ENCODE data around the gene RRP1B.
"Not testable (repeated sequence)": the region's sequence is repeated elsewhere in the genome, so short reads cannot be mapped to it uniquely, and the experiment has no call there.

RRP1B gene

GRCh38 chr21:43676391-43676790, 17.0 kb downstream of the RRP1B start:
- no peak for TF ChIP-seq BACH2 (CRISPR knock-in tag; IDR thresholded peaks at IDR 0.05; ENCODE audit: borderline replicate concordance)
- no peak for TF ChIP-seq ZFP3 (CRISPR knock-in tag; IDR thresholded peaks at IDR 0.05)
- no peak for TF ChIP-seq GLIS3 (CRISPR knock-in tag; IDR thresholded peaks at IDR 0.05)

DNA sequence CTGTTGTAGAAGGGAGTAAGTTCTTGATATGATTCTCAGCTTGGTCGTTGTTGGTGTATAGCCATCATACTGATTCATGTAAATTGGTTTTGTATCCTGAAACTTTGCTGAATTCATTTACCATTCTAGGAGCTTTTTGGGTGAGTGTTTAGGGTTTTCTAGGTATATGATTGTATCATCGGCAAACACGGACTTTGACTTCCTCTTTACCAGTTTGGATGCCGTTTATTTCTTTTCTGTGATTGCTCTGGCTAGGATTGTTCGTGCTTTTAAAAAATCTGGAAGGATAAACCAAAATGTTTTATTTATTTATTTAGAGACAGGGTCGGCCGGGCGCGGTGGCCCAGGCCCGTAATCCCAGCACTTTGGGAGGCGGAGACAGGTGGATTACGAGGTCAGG, 20.6 kb downstream of the RRP1B start:
- no peak for ATAC-seq
- TF ChIP-seq PATZ1 (CRISPR knock-in tag; IDR thresholded peaks at IDR 0.05; ENCODE audit: borderline replicate concordance) (no peak), BACH2 (CRISPR knock-in tag; IDR thresholded peaks at IDR 0.05; ENCODE audit: borderline replicate concordance) (no peak), SNAI2 (CRISPR knock-in tag; IDR thresholded peaks at IDR 0.05) (no peak), ISL1 (CRISPR knock-in tag; IDR thresholded peaks at IDR 0.05) (no peak)

More at GRCh38 chr21:43676391-43676790, 17.0 kb downstream of the RRP1B start:
- ATAC-seq: no peak

GRCh38 chr21:43680421-43680820, 21.1 kb downstream of the RRP1B start:
- not testable (repeated sequence) for ATAC-seq

- no peak for TF ChIP-seq PATZ1 (CRISPR knock-in tag; IDR thresholded peaks at IDR 0.05; ENCODE audit: borderline replicate concordance)
- TF ChIP-seq PPARA (CRISPR knock-in tag; IDR thresholded peaks at IDR 0.05; ENCODE audit: borderline replicate concordance): no peak
- no peak for TF ChIP-seq ZFP3 (CRISPR knock-in tag; IDR thresholded peaks at IDR 0.05)
- TF ChIP-seq TOX (CRISPR knock-in tag; IDR thresholded peaks at IDR 0.05; ENCODE audit: borderline replicate concordance): no peak
- no peak for TF ChIP-seq ZNF70 (CRISPR knock-in tag; IDR thresholded peaks at IDR 0.05)
- TF ChIP-seq, protein P1, sequence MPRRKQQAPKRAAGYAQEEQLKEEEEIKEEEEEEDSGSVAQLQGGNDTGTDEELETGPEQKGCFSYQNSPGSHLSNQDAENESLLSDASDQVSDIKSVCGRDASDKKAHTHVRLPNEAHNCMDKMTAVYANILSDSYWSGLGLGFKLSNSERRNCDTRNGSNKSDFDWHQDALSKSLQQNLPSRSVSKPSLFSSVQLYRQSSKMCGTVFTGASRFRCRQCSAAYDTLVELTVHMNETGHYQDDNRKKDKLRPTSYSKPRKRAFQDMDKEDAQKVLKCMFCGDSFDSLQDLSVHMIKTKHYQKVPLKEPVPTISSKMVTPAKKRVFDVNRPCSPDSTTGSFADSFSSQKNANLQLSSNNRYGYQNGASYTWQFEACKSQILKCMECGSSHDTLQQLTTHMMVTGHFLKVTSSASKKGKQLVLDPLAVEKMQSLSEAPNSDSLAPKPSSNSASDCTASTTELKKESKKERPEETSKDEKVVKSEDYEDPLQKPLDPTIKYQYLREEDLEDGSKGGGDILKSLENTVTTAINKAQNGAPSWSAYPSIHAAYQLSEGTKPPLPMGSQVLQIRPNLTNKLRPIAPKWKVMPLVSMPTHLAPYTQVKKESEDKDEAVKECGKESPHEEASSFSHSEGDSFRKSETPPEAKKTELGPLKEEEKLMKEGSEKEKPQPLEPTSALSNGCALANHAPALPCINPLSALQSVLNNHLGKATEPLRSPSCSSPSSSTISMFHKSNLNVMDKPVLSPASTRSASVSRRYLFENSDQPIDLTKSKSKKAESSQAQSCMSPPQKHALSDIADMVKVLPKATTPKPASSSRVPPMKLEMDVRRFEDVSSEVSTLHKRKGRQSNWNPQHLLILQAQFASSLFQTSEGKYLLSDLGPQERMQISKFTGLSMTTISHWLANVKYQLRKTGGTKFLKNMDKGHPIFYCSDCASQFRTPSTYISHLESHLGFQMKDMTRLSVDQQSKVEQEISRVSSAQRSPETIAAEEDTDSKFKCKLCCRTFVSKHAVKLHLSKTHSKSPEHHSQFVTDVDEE (CRISPR knock-in tag; IDR thresholded peaks at IDR 0.05): no peak
- TF ChIP-seq ZC3H10 (CRISPR knock-in tag; IDR thresholded peaks at IDR 0.05): no peak
- no peak for TF ChIP-seq GLIS3 (CRISPR knock-in tag; IDR thresholded peaks at IDR 0.05)
- TF ChIP-seq ARNTL (CRISPR knock-in tag; IDR thresholded peaks at IDR 0.05; ENCODE audit: borderline replicate concordance, low read depth): no peak
- TF ChIP-seq ZNF8 (CRISPR knock-in tag; IDR thresholded peaks at IDR 0.05): no peak
- TF ChIP-seq ZNF565 (CRISPR knock-in tag; conservative IDR thresholded peaks at IDR 0.05; ENCODE audit: low read depth): no peak
- no peak for TF ChIP-seq ZFP30 (CRISPR knock-in tag; IDR thresholded peaks at IDR 0.05)
- no peak for TF ChIP-seq TCF4 (CRISPR knock-in tag; IDR thresholded peaks at IDR 0.05; ENCODE audit: borderline replicate concordance)
- TF ChIP-seq CSDC2 (CRISPR knock-in tag; IDR thresholded peaks at IDR 0.05): no peak
- no peak for ATAC-seq
These were observed 22.3 kb downstream of the RRP1B start for GRCh38 chr21:43681650-43682049.

DNA sequence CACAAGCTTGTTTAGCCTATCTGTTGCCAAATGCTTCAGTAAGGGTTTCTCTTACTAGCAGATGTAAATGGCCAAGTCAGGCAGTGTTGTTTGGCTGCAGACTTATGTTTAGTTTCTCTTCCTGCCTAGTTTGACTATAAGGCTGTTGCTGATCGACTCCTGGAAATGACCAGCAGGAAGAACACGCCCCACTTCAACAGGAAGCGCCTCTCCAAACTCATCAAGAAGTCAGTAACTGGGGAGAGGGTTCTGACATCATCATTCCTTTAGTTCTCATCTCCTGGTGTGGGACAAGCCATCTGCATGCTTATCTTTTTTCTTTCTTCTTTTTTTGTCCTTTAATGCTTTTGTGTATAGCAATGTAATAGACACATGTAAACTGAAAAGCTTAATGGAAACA, 25.1 kb downstream of the RRP1B start:
- TF ChIP-seq PATZ1 (CRISPR knock-in tag; IDR thresholded peaks at IDR 0.05; ENCODE audit: borderline replicate concordance): no peak
- no peak for TF ChIP-seq ZFP3 (CRISPR knock-in tag; IDR thresholded peaks at IDR 0.05)
- TF ChIP-seq ESRRG (CRISPR knock-in tag; IDR thresholded peaks at IDR 0.05): no peak
- TF ChIP-seq, protein P1 (CRISPR knock-in tag; IDR thresholded peaks at IDR 0.05): no peak
- no peak for TF ChIP-seq PPARA (CRISPR knock-in tag; IDR thresholded peaks at IDR 0.05; ENCODE audit: borderline replicate concordance)
- no peak for TF ChIP-seq ARNTL (CRISPR knock-in tag; IDR thresholded peaks at IDR 0.05; ENCODE audit: borderline replicate concordance, low read depth)
- no peak for TF ChIP-seq TCF4 (CRISPR knock-in tag; IDR thresholded peaks at IDR 0.05; ENCODE audit: borderline replicate concordance)
- TF ChIP-seq CSDC2 (CRISPR knock-in tag; IDR thresholded peaks at IDR 0.05): no peak
- TF ChIP-seq ZFP30 (CRISPR knock-in tag; IDR thresholded peaks at IDR 0.05): no peak
- no peak for TF ChIP-seq SNAI2 (CRISPR knock-in tag; IDR thresholded peaks at IDR 0.05)
- ATAC-seq: no peak

Measured in SK-N-SH treated with all-trans-retinoic acid at 6 μM for 48 hours (cell line).